H9 (cell line): Measurements from ENCODE around the gene LYRM1. TPM values are rescaled to one million over a fixed set of nuclear protein-coding genes. Genes with fewer than 3 reads are reported as not detected.

Source experiments
- DNase-seq: peaks from one replicate; pipeline ENCODE4 v3.0.0-alpha.2; 2017
- H2AFZ ChIP-seq: one replicate; pipeline ENCODE4 v1.6.1; 2013; ENCODE audit warnings: mild to moderate bottlenecking, low read length, control low read depth, moderate library complexity
- H2AK5ac ChIP-seq: 2 replicates; pipeline ENCODE4 v1.6.1; 2013; ENCODE audit warnings: low read length, control low read depth, mixed read lengths; ENCODE audit not compliant: insufficient read length
- H2BK120ac ChIP-seq: one replicate; pipeline ENCODE4 v1.6.1; 2013; ENCODE audit warnings: low read depth, mild to moderate bottlenecking, low read length, control low read depth, inconsistent platforms; ENCODE audit not compliant: poor library complexity, severe bottlenecking
- H2BK12ac ChIP-seq: 2 replicates; pipeline ENCODE4 v1.6.1; 2013; ENCODE audit warnings: low read length, control low read depth, mixed read lengths, low read depth; ENCODE audit not compliant: insufficient read length
- H2BK15ac ChIP-seq: 2 replicates; pipeline ENCODE4 v1.6.1; 2013; ENCODE audit warnings: low read depth, low read length, control low read depth
- H2BK20ac ChIP-seq: one replicate; pipeline ENCODE4 v1.6.1; 2013; ENCODE audit warnings: low read depth, mild to moderate bottlenecking, low read length, control low read depth, inconsistent platforms; ENCODE audit not compliant: poor library complexity, severe bottlenecking
- H2BK5ac ChIP-seq: 2 replicates; pipeline ENCODE4 v1.6.1; 2013; ENCODE audit warnings: low read length, control low read depth, mixed read lengths; ENCODE audit not compliant: insufficient read length
- H3K14ac ChIP-seq: 2 replicates; pipeline ENCODE4 v1.6.1; 2013; ENCODE audit warnings: low read length, control low read depth; ENCODE audit not compliant: insufficient read depth
- H3K18ac ChIP-seq: 2 replicates; pipeline ENCODE4 v1.6.1; 2013; ENCODE audit warnings: low read depth, mild to moderate bottlenecking, mixed read lengths, low read length, control low read depth; ENCODE audit not compliant: insufficient read length
- H3K23ac ChIP-seq: 2 replicates; pipeline ENCODE4 v1.6.1; 2013; ENCODE audit warnings: low read length, control low read depth, mixed read lengths, low read depth; ENCODE audit not compliant: insufficient read length
- H3K23me2 ChIP-seq: 2 replicates; pipeline ENCODE4 v1.6.1; 2013; ENCODE audit warnings: low read depth, mild to moderate bottlenecking, mixed read lengths, low read length, control low read depth; ENCODE audit not compliant: insufficient read length, poor library complexity, severe bottlenecking
- H3K27ac ChIP-seq: 2 replicates; pipeline ENCODE4 v1.5.1; 2013; ENCODE audit warnings: low read length, control low read depth, mixed read lengths, low read depth; ENCODE audit not compliant: insufficient read length
- H3K27me3 ChIP-seq: 2 replicates; pipeline ENCODE4 v1.6.1; 2013; ENCODE audit warnings: low read length, control low read depth, inconsistent platforms; ENCODE audit not compliant: insufficient read depth
- H3K4ac ChIP-seq: 2 replicates; pipeline ENCODE4 v1.6.1; 2013; ENCODE audit warnings: low read depth, mild to moderate bottlenecking, control low read depth, inconsistent platforms, low read length, moderate library complexity
- H3K4me1 ChIP-seq: 2 replicates; pipeline ENCODE4 v1.6.1; 2013; ENCODE audit warnings: low read length, control low read depth, inconsistent platforms; ENCODE audit not compliant: insufficient read depth
- H3K4me2 ChIP-seq: 2 replicates; pipeline ENCODE4 v1.6.1; 2013; ENCODE audit warnings: low read length, control low read depth, mixed read lengths; ENCODE audit not compliant: insufficient read length, insufficient read depth
- H3K56ac ChIP-seq: 2 replicates; pipeline ENCODE4 v1.6.1; 2013; ENCODE audit warnings: low read depth, mild to moderate bottlenecking, mixed read lengths, low read length, control low read depth; ENCODE audit not compliant: insufficient read length
- H3K79me1 ChIP-seq: 2 replicates; pipeline ENCODE4 v1.6.1; 2013; ENCODE audit warnings: low read depth, mild to moderate bottlenecking, moderate library complexity, low read length, control low read depth, inconsistent platforms; ENCODE audit not compliant: insufficient read depth, poor library complexity, severe bottlenecking
- H3K79me2 ChIP-seq: 2 replicates; pipeline ENCODE4 v1.6.1; 2013; ENCODE audit warnings: low read length, control low read depth, inconsistent platforms; ENCODE audit not compliant: insufficient read depth
- H3K9ac ChIP-seq: 2 replicates; pipeline ENCODE4 v1.6.1; 2013; ENCODE audit warnings: low read length, control low read depth, mixed read lengths; ENCODE audit not compliant: insufficient read length; ENCODE audit errors: extremely low read depth
- H3K9me3 ChIP-seq: one replicate; pipeline ENCODE4 v1.6.1; 2013; ENCODE audit warnings: low read depth, low read length, inconsistent platforms; ENCODE audit not compliant: control insufficient read depth
- H3T11ph ChIP-seq: one replicate; pipeline ENCODE4 v1.6.1; 2013; ENCODE audit warnings: mild to moderate bottlenecking, low read length, control low read depth, inconsistent platforms
- H4K20me1 ChIP-seq: one replicate; pipeline ENCODE4 v1.6.1; 2013; ENCODE audit not compliant: control insufficient read depth, insufficient read length, insufficient read depth
- H4K5ac ChIP-seq: 2 replicates; pipeline ENCODE4 v1.6.1; 2013; ENCODE audit warnings: low read depth, mild to moderate bottlenecking, mixed read lengths, low read length, control low read depth; ENCODE audit not compliant: insufficient read length
- H4K8ac ChIP-seq: replicated peaks from 2 replicates; pipeline ENCODE4 v1.6.1; 2013; ENCODE audit warnings: low read length, control low read depth, mixed read lengths, low read depth; ENCODE audit not compliant: insufficient read length
- H4K91ac ChIP-seq: 2 replicates; pipeline ENCODE4 v1.6.1; 2013; ENCODE audit warnings: low read depth, mild to moderate bottlenecking, moderate library complexity, mixed read lengths, low read length, control low read depth; ENCODE audit not compliant: insufficient read length
- H3K27ac Mint-ChIP-seq, 3 experiments: 2 replicates in 2 of 3; 3 replicates in 1 of 3; pipeline ENCODE4 v1.8.0; 2020 to 2021; ENCODE audit warnings: mixed read lengths in 3 of 3, mild to moderate bottlenecking in 1 of 3, moderate library complexity in 1 of 3
- H3K27me3 Mint-ChIP-seq: 2 replicates; pipeline ENCODE4 v1.8.0; 2021; ENCODE audit warnings: low read depth, mild to moderate bottlenecking, moderate library complexity, mixed read lengths
- H3K36me3 Mint-ChIP-seq, 3 experiments: 2 replicates in 2 of 3; 3 replicates in 1 of 3; pipeline ENCODE4 v1.8.0; 2020 to 2021; ENCODE audit warnings: low read depth in 3 of 3, mixed read lengths in 3 of 3; ENCODE audit not compliant: insufficient read depth in 1 of 3
- H3K4me1 Mint-ChIP-seq, 2 experiments: 2 replicates each; pipeline ENCODE4 v1.8.0; 2020; ENCODE audit warnings: mixed read lengths in 2 of 2
- H3K4me3 Mint-ChIP-seq, 2 experiments: 2 replicates in 1 of 2; 3 replicates in 1 of 2; pipeline ENCODE4 v1.8.0; 2020 to 2021; ENCODE audit warnings: mild to moderate bottlenecking in 2 of 2, mixed read lengths in 2 of 2, moderate library complexity in 1 of 2
- H3K9me3 Mint-ChIP-seq, 2 experiments: 2 replicates in 1 of 2; 3 replicates in 1 of 2; pipeline ENCODE4 v1.8.0; 2020; ENCODE audit warnings: mild to moderate bottlenecking in 2 of 2, mixed read lengths in 2 of 2, moderate library complexity in 1 of 2
- WGBS: extraction: QIAGEN DNeasy Blood & Tissue Kit; methylation state at CpG from one replicate; pipeline ENCODE4 v1.1.7; 2013; ENCODE audit warnings: missing lambda C conversion rate, low lambda C conversion rate, mixed read lengths; ENCODE audit not compliant: insufficient read length; ENCODE audit errors: extremely low coverage; 5-methylcytosine and 5-hydroxymethylcytosine counted together
- total RNA-seq: library from RNA; stranded (reverse); gene quantifications from 2 replicates; pipeline ENCODE4 v1.2.1, GENCODE V29; 2021
- TF ChIP-seq, protein P1 (sequence below): fragments of 200-600 bp; sonication (generic); conservative IDR thresholded peaks from 3 replicates; pipeline ENCODE4 v1.8.0; 2021; ENCODE audit warnings: antibody characterized with exemption, mild to moderate bottlenecking

Gene LYRM1
- total RNA-seq, 1 experiment from 2014 or later, result 9.6 TPM

- Histone ChIP-seq H3K56ac (no peak overlapping the region), H4K5ac (no peak overlapping the region), H3K23ac (no peak overlapping the region), H2BK120ac (no peak overlapping the region), H3K9me3 (no peaks in the 10 kb centered on the region), H2BK20ac (no peak overlapping the region), H3K14ac (no peak overlapping the region), H2AK5ac (no peak overlapping the region), H2AFZ (no peak overlapping the region), H3K4me2 (no peak overlapping the region), H3K4ac (no peak overlapping the region), H3K79me1 (peaks cover 11% of the 10 kb centered on the region), H2BK15ac (no peak overlapping the region), H3K9ac (no peak overlapping the region), H4K20me1 (no peaks in the 10 kb centered on the region), H3K23me2 (no peaks in the 10 kb centered on the region), H2BK5ac (no peak overlapping the region), H4K91ac (no peak overlapping the region), H3T11ph (no peak overlapping the region), H4K8ac (no peak overlapping the region), H3K27ac (no peak overlapping the region), H3K79me2 (peaks cover 2% of the 10 kb centered on the region; the same call in 1 of the 2 replicates), H3K27me3 (no peaks in the 10 kb centered on the region), H3K18ac (no peak overlapping the region), H3K4me1 (peaks cover 3% of the 10 kb centered on the region; the same call in 1 of the 2 replicates), H2BK12ac (no peak overlapping the region)
- Mint-ChIP-seq H3K4me1 (peaks cover 28 to 30% of the 10 kb centered on the region in 2 experiments), H3K36me3 (peaks cover 10 to 19% (median 17%) of the 10 kb centered on the region in 3 experiments), H3K27ac (peak overlapping the region; percentile 83 to 90 (median 85); a peak in 5 of 7 replicates), H3K9me3 (no peaks in the 10 kb centered on the region), H3K27me3 (no peaks in the 10 kb centered on the region), H3K4me3 (no peak overlapping the region)
- no CpG with 5 or more reads among the region's 6 CpGs for WGBS
- TF ChIP-seq, protein P1, sequence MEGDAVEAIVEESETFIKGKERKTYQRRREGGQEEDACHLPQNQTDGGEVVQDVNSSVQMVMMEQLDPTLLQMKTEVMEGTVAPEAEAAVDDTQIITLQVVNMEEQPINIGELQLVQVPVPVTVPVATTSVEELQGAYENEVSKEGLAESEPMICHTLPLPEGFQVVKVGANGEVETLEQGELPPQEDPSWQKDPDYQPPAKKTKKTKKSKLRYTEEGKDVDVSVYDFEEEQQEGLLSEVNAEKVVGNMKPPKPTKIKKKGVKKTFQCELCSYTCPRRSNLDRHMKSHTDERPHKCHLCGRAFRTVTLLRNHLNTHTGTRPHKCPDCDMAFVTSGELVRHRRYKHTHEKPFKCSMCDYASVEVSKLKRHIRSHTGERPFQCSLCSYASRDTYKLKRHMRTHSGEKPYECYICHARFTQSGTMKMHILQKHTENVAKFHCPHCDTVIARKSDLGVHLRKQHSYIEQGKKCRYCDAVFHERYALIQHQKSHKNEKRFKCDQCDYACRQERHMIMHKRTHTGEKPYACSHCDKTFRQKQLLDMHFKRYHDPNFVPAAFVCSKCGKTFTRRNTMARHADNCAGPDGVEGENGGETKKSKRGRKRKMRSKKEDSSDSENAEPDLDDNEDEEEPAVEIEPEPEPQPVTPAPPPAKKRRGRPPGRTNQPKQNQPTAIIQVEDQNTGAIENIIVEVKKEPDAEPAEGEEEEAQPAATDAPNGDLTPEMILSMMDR, result no peak
- DNase-seq, result peak; percentile 41
Observed at GRCh38 chr16:20866145-20866772, 34.3 kb upstream of the LYRM1 start.
